GM23338 (cell line): ENCODE data around the gene FRAS1.
A peak's percentile ranks its signal among the peaks of the same experiment; 100 is the strongest.

Experiments
- CREB1 ChIP-seq: fragments of 250-450 bp; sonication (Bioruptor Pico); IDR thresholded peaks from 2 replicates; pipeline ENCODE4 v1.5.0; 2020; ENCODE audit warnings: low read depth, mild to moderate bottlenecking, moderate library complexity
- CTCF ChIP-seq, 2 experiments: fragments of 200-600 bp in 1 of 2; sonication (generic) in 1 of 2; conservative IDR thresholded peaks; 2 replicates each; pipeline versions ENCODE4 v1.5.1 to v1.6.1; 2016 to 2017; ENCODE audit warnings: antibody characterized with exemption in 2 of 2, low read depth in 2 of 2, mild to moderate bottlenecking in 2 of 2, moderate library complexity in 1 of 2
- EZH2 ChIP-seq: fragments of 200-600 bp; sonication (generic); IDR thresholded peaks from one replicate; pipeline ENCODE4 v1.8.0; 2017; ENCODE audit warnings: antibody characterized with exemption, mild to moderate bottlenecking, low read depth; ENCODE audit not compliant: unreplicated experiment
- EZH2phosphoT487 ChIP-seq: fragments of 200-600 bp; sonication (generic); IDR thresholded peaks from one replicate; pipeline ENCODE4 v1.8.1; 2018; ENCODE audit warnings: antibody characterized with exemption; ENCODE audit not compliant: unreplicated experiment
- JUNB ChIP-seq: IDR thresholded peaks from one replicate; pipeline ENCODE4 v1.6.1; 2016; ENCODE audit warnings: antibody characterized with exemption; ENCODE audit not compliant: unreplicated experiment
- NANOG ChIP-seq: IDR thresholded peaks from 2 replicates; pipeline ENCODE4 v1.6.1; 2016; ENCODE audit warnings: antibody characterized with exemption, borderline replicate concordance
- POLR2AphosphoS5 ChIP-seq: IDR thresholded peaks from 2 replicates; pipeline ENCODE4 v1.6.1; 2016; ENCODE audit warnings: antibody characterized with exemption, low read depth
- REST ChIP-seq: IDR thresholded peaks from one replicate; pipeline ENCODE4 v1.6.1; 2018; ENCODE audit warnings: antibody characterized with exemption; ENCODE audit not compliant: unreplicated experiment
- STAT1 ChIP-seq: IDR thresholded peaks from one replicate; pipeline ENCODE4 v1.6.1; 2016; ENCODE audit warnings: antibody characterized with exemption; ENCODE audit not compliant: unreplicated experiment
- ZNF114 ChIP-seq: fragments of 250-450 bp; sonication (Bioruptor Pico); IDR thresholded peaks from 2 replicates; pipeline ENCODE4 v1.5.0; 2020; ENCODE audit warnings: mild to moderate bottlenecking, moderate library complexity
- TF ChIP-seq, protein P1 (sequence below): IDR thresholded peaks from 2 replicates; pipeline ENCODE4 v1.6.1; 2016; ENCODE audit warnings: antibody characterized with exemption

- peak; percentile 35 to 51 for TF ChIP-seq CTCF (conservative IDR thresholded peaks at IDR 0.05; ENCODE audit: low read depth in 2 of 2)
- no peak for TF ChIP-seq EZH2
- no peak for TF ChIP-seq STAT1
- 0 out of 2 replicates have a peak, but pooled peaks have one; percentile 0 for TF ChIP-seq CREB1 (CRISPR knock-in tag)
- TF ChIP-seq REST, result no peak
- TF ChIP-seq POLR2AphosphoS5, result peak; percentile 71
- no peak for TF ChIP-seq EZH2phosphoT487
- no peak for TF ChIP-seq JUNB
- TF ChIP-seq ZNF114, result no peak
- TF ChIP-seq, protein P1, sequence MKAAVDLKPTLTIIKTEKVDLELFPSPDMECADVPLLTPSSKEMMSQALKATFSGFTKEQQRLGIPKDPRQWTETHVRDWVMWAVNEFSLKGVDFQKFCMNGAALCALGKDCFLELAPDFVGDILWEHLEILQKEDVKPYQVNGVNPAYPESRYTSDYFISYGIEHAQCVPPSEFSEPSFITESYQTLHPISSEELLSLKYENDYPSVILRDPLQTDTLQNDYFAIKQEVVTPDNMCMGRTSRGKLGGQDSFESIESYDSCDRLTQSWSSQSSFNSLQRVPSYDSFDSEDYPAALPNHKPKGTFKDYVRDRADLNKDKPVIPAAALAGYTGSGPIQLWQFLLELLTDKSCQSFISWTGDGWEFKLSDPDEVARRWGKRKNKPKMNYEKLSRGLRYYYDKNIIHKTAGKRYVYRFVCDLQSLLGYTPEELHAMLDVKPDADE, result 0 out of 2 replicates have a peak, but pooled peaks have one; percentile 26
- no peak for TF ChIP-seq NANOG
These were observed 626 bp upstream of the FRAS1 start for GRCh38 chr4:78056265-78057129.
